Activated B cell treated with CpG ODN at 0.5 μM for 24 hours (primary cell): Measurements from ENCODE around the gene MCM3. TPM values are rescaled to one million over a fixed set of nuclear protein-coding genes. Genes with fewer than 3 reads are reported as not detected.

ENCODE experiments used
- ATAC-seq: fragments of 200-7000 bp; cut with Tn5 transposase; one replicate; pipeline ENCODE4 v1.10.0; 2021; ENCODE audit warnings: low read depth, mild to moderate bottlenecking, moderate library complexity
- CTCF ChIA-PET: fragments of 350-600 bp; sonication (Branson Sonifier 250); formaldehyde crosslinking; loops from one replicate; lab custom pipeline; 2021; ENCODE audit warnings: antibody characterized with exemption; lab: Charles Lee
- POLR2A ChIA-PET: fragments of 350-600 bp; sonication (Branson Sonifier 250); formaldehyde crosslinking; loops from one replicate; lab custom pipeline; 2021; ENCODE audit warnings: antibody characterized with exemption; lab: Charles Lee
- DNase-seq: peaks from one replicate; pipeline ENCODE4 v3.0.0; 2022
- H3K27ac Mint-ChIP-seq: one replicate; pipeline ENCODE4 v1.8.0; 2020; ENCODE audit warnings: mixed read lengths
- H3K27me3 Mint-ChIP-seq: one replicate; pipeline ENCODE4 v1.8.0; 2021; ENCODE audit warnings: mixed read lengths
- H3K36me3 Mint-ChIP-seq: one replicate; pipeline ENCODE4 v1.8.0; 2021; ENCODE audit warnings: low read depth, mixed read lengths
- H3K4me1 Mint-ChIP-seq: one replicate; pipeline ENCODE4 v1.8.0; 2021; ENCODE audit warnings: mixed read lengths
- H3K4me3 Mint-ChIP-seq: one replicate; pipeline ENCODE4 v1.8.0; 2020; ENCODE audit warnings: mild to moderate bottlenecking, mixed read lengths
- H3K9me3 Mint-ChIP-seq: one replicate; pipeline ENCODE4 v1.8.0; 2020; ENCODE audit warnings: mixed read lengths
- intact Hi-C: fragments of 100-400 bp; cut with micrococcal nuclease; formaldehyde crosslinking; loops from one replicate; pipeline ENCODE4 v1.15.1; 2024
- total RNA-seq: library from RNA; stranded (reverse); gene quantifications from 2 replicates; pipeline ENCODE4 v1.2.3, GENCODE V29; 2022
- TF ChIP-seq, protein P1 (sequence below): fragments of 200-600 bp; IDR thresholded peaks from one replicate; pipeline ENCODE4 v1.8.0; 2022; ENCODE audit warnings: antibody characterized with exemption, mild to moderate bottlenecking

MCM3 gene
- total RNA-seq, 1 donor from 2014 or later = 73.2 TPM

DNA sequence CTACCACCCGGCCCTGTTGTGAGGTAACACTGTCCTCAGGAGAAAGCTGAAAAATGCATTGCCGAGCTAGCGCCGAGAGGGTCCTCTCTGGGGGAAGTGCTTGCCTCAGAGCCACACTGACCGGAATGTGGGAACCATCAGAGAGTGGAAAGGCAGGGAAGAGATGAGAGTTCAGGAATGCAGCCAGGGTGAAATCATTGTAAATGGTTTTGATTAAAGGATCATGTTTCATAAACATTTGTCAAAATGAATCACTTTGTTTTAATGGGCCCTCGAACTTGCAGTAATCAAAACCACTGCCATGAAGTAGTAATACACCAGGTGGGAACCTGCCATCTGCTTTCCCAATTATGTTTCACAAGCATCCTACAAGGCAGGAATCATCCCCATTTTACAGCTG lies 23.3 kb downstream of the MCM3 start:
- no peak overlapping the region for H3K27ac Mint-ChIP-seq

DNA sequence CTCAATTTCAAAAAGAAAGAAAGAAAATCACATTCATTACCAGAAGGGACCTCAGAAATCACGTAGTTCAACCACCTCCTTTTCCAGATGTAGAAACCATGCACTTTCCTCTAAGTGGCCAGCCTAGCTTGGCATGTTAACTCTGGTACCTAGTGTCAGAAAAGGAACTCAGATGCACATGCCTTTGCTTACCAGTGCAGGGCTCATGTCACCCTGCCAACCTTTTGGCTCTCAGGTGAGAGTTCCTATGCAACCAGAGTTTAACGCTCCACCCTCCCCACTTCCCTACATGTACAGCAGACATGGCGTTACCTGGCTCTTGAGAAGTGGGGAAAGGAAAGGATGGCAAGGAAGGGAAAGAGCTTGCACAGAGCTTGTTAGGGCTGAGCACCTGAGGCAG lies 23.9 kb downstream of the MCM3 start:
- TF ChIP-seq, protein P1, sequence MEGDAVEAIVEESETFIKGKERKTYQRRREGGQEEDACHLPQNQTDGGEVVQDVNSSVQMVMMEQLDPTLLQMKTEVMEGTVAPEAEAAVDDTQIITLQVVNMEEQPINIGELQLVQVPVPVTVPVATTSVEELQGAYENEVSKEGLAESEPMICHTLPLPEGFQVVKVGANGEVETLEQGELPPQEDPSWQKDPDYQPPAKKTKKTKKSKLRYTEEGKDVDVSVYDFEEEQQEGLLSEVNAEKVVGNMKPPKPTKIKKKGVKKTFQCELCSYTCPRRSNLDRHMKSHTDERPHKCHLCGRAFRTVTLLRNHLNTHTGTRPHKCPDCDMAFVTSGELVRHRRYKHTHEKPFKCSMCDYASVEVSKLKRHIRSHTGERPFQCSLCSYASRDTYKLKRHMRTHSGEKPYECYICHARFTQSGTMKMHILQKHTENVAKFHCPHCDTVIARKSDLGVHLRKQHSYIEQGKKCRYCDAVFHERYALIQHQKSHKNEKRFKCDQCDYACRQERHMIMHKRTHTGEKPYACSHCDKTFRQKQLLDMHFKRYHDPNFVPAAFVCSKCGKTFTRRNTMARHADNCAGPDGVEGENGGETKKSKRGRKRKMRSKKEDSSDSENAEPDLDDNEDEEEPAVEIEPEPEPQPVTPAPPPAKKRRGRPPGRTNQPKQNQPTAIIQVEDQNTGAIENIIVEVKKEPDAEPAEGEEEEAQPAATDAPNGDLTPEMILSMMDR = no peak
- DNase-seq = no peak
- H3K4me1 Mint-ChIP-seq = peaks cover 3% of the 10 kb centered on the region
- POLR2A ChIA-PET = no interaction called here
- no peak overlapping the region for H3K4me3 Mint-ChIP-seq
- no peaks in the 10 kb centered on the region for H3K9me3 Mint-ChIP-seq
- no peak overlapping the region for H3K27ac Mint-ChIP-seq
- intact Hi-C loops = no loop called here
- no peaks in the 10 kb centered on the region for H3K27me3 Mint-ChIP-seq
- CTCF ChIA-PET = interaction anchor here (0.7 to 1.2 kb wide), 2 partner anchors 139 to 202 kb away, joined by 3 read pairs; no protein-coding TSS in a partner anchor
- ATAC-seq = no peak
- H3K36me3 Mint-ChIP-seq = peaks cover 45% of the 10 kb centered on the region

More for the DNA sequence above, 23.3 kb downstream of the MCM3 start:
- no peak for DNase-seq
- Mint-ChIP-seq H3K9me3 (no peaks in the 10 kb centered on the region), H3K4me1 (peaks cover 3% of the 10 kb centered on the region), H3K27me3 (no peaks in the 10 kb centered on the region), H3K4me3 (no peak overlapping the region), H3K36me3 (peaks cover 51% of the 10 kb centered on the region)
- TF ChIP-seq, protein P1 = no peak
- ATAC-seq = no peak
- CTCF ChIA-PET = interaction anchor here (0.7 to 1.4 kb wide), 3 partner anchors 139 to 203 kb away, joined by 3 to 4 read pairs (median 3); no protein-coding TSS in a partner anchor
- intact Hi-C loops = no loop called here
- POLR2A ChIA-PET = no interaction called here

DNA sequence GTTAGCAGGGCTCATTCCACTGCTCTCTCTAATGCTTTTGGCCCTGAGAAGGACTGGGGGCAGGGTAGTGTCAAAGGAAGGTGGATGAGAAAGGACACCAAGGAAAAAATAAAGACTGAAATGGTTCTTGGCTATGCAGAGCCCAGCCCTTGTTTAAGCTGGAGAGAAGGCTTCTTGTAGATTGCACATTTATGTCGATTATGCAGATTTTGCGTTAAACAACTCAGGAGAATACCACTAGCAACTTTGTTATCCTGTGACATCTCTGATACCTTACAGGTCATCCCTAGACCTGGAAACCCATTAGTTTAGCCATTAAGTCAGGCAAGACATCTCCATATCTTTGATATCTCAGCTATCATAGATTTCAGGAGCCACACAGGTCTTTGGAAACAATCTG lies 29.1 kb downstream of the MCM3 start:
- ATAC-seq = no peak
- POLR2A ChIA-PET = no interaction called here
- H3K4me3 Mint-ChIP-seq = no peak overlapping the region
- DNase-seq = no peak
- CTCF ChIA-PET = no interaction called here
- TF ChIP-seq, protein P1 = no peak
- peaks cover 20% of the 10 kb centered on the region for H3K27me3 Mint-ChIP-seq
- no peaks in the 10 kb centered on the region for H3K9me3 Mint-ChIP-seq
- intact Hi-C loops = no loop called here
- no peaks in the 10 kb centered on the region for H3K36me3 Mint-ChIP-seq
- no peak overlapping the region for H3K27ac Mint-ChIP-seq
- H3K4me1 Mint-ChIP-seq = no peaks in the 10 kb centered on the region

DNA sequence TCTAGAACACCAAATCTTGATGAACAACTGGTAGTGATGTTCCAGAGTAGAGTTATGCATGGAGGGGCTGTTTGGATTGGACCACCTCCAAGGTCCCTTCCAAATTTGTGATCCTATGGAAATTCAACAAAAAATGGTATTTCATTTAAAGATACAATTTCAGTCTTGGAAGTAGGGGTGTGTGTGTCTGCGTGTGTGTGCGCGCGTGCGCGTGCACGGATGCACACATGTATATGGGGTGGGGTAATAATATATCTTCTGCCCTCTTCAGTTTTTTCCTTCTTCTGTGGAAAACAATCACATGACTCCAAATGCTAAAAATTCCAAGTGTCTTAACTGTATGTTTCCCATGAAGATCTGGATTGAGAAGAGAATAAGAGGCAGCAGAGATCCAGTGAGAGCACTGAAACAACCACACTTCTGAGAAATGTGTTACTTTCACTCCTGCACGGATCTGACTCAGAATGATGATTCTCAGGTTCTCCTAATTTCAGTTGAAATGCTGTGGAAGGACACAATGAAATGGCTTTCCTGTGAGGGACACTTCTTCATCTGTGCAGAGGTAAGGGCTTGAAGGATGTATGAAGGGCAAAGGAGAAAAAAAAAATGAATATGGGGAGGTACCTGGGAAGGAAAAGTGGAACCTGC lies 29.7 kb downstream of the MCM3 start:
- intact Hi-C loops = no loop called here
- Mint-ChIP-seq H3K27ac (no peak overlapping the region), H3K36me3 (no peaks in the 10 kb centered on the region), H3K27me3 (peaks cover 20% of the 10 kb centered on the region), H3K4me3 (no peak overlapping the region), H3K4me1 (no peaks in the 10 kb centered on the region), H3K9me3 (no peaks in the 10 kb centered on the region)
- ATAC-seq = no peak
- ChIA-PET CTCF (no interaction called here), POLR2A (no interaction called here)
- no peak for DNase-seq
- TF ChIP-seq, protein P1 = no peak

DNA sequence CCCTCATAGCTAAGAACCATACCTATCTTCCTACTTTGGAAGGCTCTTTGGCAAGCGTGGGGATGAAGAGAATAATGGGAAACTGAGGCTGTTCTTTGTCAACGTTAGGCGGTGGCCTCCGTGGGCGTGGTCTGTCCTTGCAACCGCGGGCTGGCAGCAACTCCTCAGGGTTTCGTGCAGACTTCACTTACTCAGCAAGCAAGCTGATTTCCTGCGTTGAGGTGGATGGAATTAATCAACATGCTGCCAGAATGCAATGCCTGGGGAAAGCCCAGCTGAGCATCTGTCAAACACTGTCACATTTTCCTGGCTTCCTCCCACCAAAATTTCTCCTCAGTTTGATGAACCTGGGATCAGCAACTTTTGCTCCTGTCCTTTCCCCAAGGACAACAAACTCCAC lies 31.0 kb downstream of the MCM3 start:
- no peak for ATAC-seq
- no peak overlapping the region for H3K4me3 Mint-ChIP-seq

More for the DNA sequence above, 31.0 kb downstream of the MCM3 start:
- Mint-ChIP-seq H3K9me3 (no peaks in the 10 kb centered on the region), H3K27ac (no peak overlapping the region), H3K27me3 (peaks cover 22% of the 10 kb centered on the region), H3K36me3 (no peaks in the 10 kb centered on the region), H3K4me1 (no peaks in the 10 kb centered on the region)
- no peak for DNase-seq
- intact Hi-C loops = no loop called here
- CTCF ChIA-PET = no interaction called here
- TF ChIP-seq, protein P1 = no peak
- POLR2A ChIA-PET = no interaction called here
